Activated T-helper 17 cell treated with anti-CD3 and anti-CD28 coated beads, Interleukin-2, amount 50 U/mL, for 72 hours (primary cell): ENCODE measurements around the gene LYPD3. TPM values are rescaled to one million over a fixed set of nuclear protein-coding genes. Genes with fewer than 3 reads are reported as not detected.
A peak's percentile ranks its signal among the peaks of the same experiment; 100 is the strongest.

Source experiments
- ATAC-seq: fragments of 150-1000 bp; cut with Tn5 transposase; replicated peaks from 2 replicates; pipeline ENCODE4 v1.10.0; 2021; ENCODE audit warnings: mild to moderate bottlenecking, moderate library complexity
- H3K27ac Mint-ChIP-seq: one replicate; pipeline ENCODE4 v1.8.0; 2022; ENCODE audit warnings: mixed read lengths
- H3K27me3 Mint-ChIP-seq: one replicate; pipeline ENCODE4 v1.8.0; 2022; ENCODE audit warnings: mixed read lengths
- H3K36me3 Mint-ChIP-seq: one replicate; pipeline ENCODE4 v1.8.0; 2022; ENCODE audit warnings: low read depth, mild to moderate bottlenecking, mixed read lengths
- H3K4me1 Mint-ChIP-seq: one replicate; pipeline ENCODE4 v1.8.0; 2022; ENCODE audit warnings: mixed read lengths
- H3K4me3 Mint-ChIP-seq: one replicate; pipeline ENCODE4 v1.8.0; 2022; ENCODE audit warnings: mild to moderate bottlenecking, mixed read lengths
- H3K9me3 Mint-ChIP-seq: one replicate; pipeline ENCODE4 v1.8.0; 2022; ENCODE audit warnings: mixed read lengths
- total RNA-seq, 2 donors: library from RNA; stranded (reverse); gene quantifications; one replicate each; pipeline ENCODE4 v1.2.3, GENCODE V29; 2022

Gene LYPD3
- total RNA-seq, 2 donors from 2014 or later, result 1.0 to 3.0 TPM

DNA sequence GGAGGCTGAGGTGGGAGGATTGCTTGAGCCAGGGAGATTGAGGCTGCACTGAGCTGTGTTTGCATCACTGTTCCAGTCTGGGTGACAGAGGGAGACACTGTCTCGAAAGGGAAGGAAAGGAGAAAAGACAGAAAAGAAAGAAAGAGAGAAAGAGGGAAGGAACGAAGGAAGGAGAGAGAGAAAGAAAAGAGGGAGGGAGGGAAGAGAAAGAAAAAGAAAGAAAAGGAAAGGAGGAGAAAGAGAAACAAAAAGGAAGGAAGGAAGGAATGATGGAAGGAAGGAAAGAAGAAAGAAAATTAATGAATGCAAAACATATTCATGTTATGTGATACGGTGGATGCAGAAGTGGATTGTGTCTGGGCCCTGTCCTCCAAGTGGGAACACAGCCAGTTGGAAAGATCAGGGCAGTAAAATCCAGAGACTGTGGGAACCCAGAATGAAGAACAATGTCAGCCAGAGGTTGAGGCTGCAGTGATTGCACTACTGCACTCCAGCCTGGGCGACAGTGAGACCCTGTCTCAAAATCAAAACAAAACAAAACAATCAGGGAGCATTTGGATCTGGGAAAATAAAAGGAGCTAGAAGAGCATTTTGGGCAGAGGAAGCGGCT, 32.9 kb upstream of the LYPD3 start:
- Mint-ChIP-seq H3K36me3 (peaks cover 61% of the 10 kb centered on the region), H3K9me3 (no peaks in the 10 kb centered on the region), H3K27ac (peak overlapping the region; percentile 18), H3K27me3 (no peaks in the 10 kb centered on the region), H3K4me3 (no peak overlapping the region), H3K4me1 (peaks cover 17% of the 10 kb centered on the region)
- no peak for ATAC-seq

DNA sequence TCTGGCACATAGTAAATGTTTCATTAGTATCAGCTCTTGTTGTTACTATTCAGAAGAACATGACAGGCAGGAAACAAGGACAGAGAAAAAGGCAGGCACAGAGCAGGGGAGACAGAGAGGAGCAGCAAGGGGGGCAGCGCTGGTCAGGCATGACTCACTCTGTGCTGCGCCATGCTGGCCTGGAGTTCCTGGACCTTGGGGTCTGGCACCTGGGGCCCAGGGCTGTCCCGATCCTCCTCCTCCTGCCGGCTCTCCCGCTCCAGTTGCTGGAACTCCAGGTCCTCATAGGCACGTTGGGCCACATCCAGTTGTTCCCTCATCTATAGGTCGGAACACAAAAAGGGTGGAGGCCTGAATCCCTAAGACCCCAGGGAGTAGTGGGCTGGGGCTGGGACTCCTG, 31.6 kb upstream of the LYPD3 start:
- no peak for ATAC-seq
- H3K27ac Mint-ChIP-seq, result no peak overlapping the region
- no peaks in the 10 kb centered on the region for H3K27me3 Mint-ChIP-seq
- H3K4me3 Mint-ChIP-seq, result no peak overlapping the region
- no peaks in the 10 kb centered on the region for H3K9me3 Mint-ChIP-seq
- peaks cover 9% of the 10 kb centered on the region for H3K4me1 Mint-ChIP-seq
- peaks cover 48% of the 10 kb centered on the region for H3K36me3 Mint-ChIP-seq

DNA sequence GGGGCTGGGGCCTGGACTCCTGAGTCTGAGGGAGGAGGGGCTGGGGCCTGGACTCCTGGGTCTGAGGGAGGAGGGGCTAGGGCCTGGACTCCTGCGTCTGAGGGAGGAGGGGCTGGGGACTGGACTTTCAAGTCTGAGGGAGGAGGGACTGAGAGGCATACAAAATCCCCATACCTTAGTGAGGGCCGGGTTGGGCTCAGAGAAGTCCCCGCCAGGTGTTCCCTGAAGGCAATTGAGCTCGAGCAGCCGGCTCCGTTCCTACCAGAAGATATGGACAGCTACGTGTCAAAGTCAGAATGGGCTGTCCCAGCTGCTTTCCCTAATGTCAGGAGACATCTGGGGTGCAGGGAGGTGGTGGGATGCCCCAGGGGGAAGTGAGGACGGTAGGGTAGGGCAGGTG, 29.7 kb upstream of the LYPD3 start:
- no peak for ATAC-seq
- H3K4me3 Mint-ChIP-seq, result no peak overlapping the region
- no peaks in the 10 kb centered on the region for H3K27me3 Mint-ChIP-seq
- H3K9me3 Mint-ChIP-seq, result no peaks in the 10 kb centered on the region
- no peak overlapping the region for H3K27ac Mint-ChIP-seq
- H3K4me1 Mint-ChIP-seq, result peaks cover 11% of the 10 kb centered on the region
- H3K36me3 Mint-ChIP-seq, result peaks cover 41% of the 10 kb centered on the region

DNA sequence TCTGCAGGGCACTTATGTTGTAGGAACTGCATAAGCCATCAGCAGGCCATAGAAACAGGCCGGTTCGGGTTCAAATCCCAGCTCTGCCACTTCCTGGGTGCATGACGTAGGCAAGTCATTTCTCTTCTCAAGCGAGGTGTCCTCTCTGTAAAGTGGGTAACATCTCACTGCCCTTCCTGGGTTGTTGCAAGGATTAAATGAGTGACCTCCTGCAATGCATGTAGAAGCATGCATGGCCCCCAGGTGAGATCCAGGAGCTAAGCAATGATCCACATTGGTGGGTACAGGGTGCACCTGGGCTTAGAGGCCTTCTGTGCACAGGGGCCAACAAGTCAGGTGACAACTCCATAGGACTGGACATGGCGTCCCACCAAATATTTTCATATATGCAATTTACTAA, 25.4 kb upstream of the LYPD3 start:
- Mint-ChIP-seq H3K27me3 (no peaks in the 10 kb centered on the region), H3K4me3 (no peak overlapping the region), H3K36me3 (peaks cover 17% of the 10 kb centered on the region), H3K4me1 (peaks cover 5% of the 10 kb centered on the region), H3K9me3 (no peaks in the 10 kb centered on the region), H3K27ac (no peak overlapping the region)
- ATAC-seq, result no peak

DNA sequence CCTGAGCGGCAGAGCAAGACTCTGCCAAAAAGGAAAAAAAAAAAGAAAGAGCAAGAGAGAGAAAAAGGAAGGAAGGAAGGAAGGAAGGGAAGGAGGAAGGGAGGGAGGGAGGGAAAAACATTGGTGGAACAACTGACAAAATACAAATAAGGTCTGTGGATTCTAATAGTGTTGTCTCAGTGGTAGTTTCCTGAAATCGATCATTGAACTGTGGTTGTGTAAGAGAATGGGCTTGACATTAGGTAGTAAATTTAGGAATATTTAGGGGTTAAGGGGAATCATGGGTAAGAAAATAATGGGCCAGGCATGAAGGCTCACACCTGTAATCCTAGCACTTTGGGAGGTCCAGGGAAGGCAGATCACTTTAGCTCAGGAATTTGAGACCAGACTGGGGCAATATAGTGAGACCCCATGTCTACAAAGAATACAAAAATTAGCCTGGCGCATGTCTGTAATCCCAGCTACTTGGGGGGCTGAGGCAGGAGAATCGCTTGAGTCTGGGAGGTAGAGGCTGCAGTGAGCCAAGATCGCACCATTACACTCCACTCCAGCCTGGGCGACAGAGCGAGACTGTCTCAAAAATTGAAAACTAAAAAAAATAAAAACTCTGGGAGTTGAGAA, 24.7 kb upstream of the LYPD3 start:
- Mint-ChIP-seq H3K9me3 (no peaks in the 10 kb centered on the region), H3K27me3 (no peaks in the 10 kb centered on the region), H3K36me3 (peaks cover 10% of the 10 kb centered on the region), H3K27ac (peak overlapping the region; percentile 20), H3K4me1 (peaks cover 5% of the 10 kb centered on the region), H3K4me3 (no peak overlapping the region)
- ATAC-seq, result no peak

DNA sequence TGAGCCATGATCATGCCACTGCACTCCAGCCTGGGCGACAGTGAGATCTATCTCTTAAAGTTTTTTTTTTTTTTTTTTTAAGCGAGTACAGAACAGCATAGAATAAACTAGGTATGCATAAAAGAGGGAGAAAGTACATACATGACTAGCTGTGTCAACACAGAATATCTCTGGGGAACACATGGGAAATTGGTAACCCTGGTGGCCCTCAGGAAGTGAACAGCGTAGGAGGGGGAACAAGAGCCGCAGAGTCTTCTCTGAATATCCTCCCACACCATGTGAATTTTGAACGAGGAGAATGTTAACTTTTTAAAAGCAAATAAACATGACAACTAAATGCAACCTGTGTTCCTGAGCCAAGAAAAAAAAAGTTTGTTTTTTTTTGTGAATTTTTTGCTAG, 23.9 kb upstream of the LYPD3 start:
- no peaks in the 10 kb centered on the region for H3K9me3 Mint-ChIP-seq
- ATAC-seq, result no peak
- peak overlapping the region; percentile 20 for H3K27ac Mint-ChIP-seq
- peaks cover 2% of the 10 kb centered on the region for H3K36me3 Mint-ChIP-seq
- H3K4me3 Mint-ChIP-seq, result no peak overlapping the region
- H3K4me1 Mint-ChIP-seq, result peaks cover 5% of the 10 kb centered on the region
- H3K27me3 Mint-ChIP-seq, result no peaks in the 10 kb centered on the region

DNA sequence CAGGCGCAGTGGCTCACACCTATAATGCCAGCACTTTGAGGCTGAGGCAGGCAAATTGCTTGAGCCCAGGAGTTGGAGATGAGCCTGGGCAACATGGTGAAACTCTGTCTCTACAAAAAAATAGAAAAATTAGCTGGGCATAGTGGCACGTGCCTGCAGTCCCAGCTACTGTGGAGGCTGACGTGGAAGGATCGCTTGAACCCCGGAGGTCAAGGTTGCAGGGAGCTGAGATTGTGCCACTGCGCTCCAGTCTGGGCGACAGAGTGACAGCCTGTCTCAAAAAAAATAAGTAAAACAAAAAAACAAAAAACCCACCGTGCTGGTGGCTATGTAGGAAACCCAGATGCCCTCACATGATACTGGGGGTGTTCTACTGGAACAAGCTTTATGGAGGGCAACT, 22.8 kb upstream of the LYPD3 start:
- Mint-ChIP-seq H3K4me1 (peaks cover 5% of the 10 kb centered on the region), H3K27ac (no peak overlapping the region), H3K36me3 (no peaks in the 10 kb centered on the region), H3K27me3 (no peaks in the 10 kb centered on the region), H3K4me3 (no peak overlapping the region), H3K9me3 (no peaks in the 10 kb centered on the region)
- ATAC-seq, result no peak

DNA sequence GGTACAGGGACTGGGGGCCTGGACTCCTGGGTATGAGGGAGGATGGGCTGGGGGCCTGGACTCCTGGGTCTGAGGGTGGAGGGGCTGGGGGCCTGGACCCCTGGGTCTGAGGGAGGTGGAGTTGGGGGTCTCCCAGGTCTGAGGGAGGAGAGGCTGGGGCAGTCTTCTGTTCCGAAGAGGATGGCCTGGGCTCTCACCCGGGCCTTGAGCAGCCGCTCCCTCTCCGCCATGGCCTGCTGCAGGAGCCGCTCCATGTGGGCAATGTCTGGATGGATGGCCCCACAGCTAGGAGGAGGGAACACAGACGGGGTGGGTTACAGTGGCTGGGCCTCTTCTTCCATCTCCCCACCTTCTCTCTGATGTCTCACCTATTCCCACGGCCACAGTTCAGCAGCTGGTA, 21.0 kb upstream of the LYPD3 start:
- Mint-ChIP-seq H3K27me3 (no peaks in the 10 kb centered on the region), H3K4me3 (no peak overlapping the region), H3K9me3 (no peaks in the 10 kb centered on the region), H3K36me3 (no peaks in the 10 kb centered on the region), H3K4me1 (peaks cover 5% of the 10 kb centered on the region), H3K27ac (no peak overlapping the region)
- ATAC-seq, result no peak

DNA sequence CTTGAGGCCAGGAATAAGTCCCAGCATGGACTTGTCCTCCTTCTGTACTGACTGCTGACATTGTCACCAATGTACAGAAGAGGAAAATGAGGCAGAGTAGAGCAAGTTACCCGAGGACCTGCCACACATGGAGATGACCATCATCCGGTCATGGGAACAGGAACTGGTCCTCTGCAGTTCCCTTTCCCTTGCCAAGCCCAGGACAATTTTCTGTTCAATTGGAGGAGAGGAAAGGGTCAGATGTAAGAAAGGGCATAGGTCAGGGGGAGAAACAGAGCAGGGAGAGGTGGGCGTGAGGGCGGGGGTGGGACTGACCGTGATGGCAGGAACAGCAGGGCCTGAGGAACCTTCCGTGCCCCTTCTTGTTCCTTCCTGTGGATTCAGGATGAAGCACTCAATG, 20.5 kb upstream of the LYPD3 start:
- H3K27ac Mint-ChIP-seq, result no peak overlapping the region
- no peak for ATAC-seq
- H3K4me3 Mint-ChIP-seq, result no peak overlapping the region
- no peaks in the 10 kb centered on the region for H3K36me3 Mint-ChIP-seq
- H3K4me1 Mint-ChIP-seq, result peaks cover 5% of the 10 kb centered on the region
- H3K9me3 Mint-ChIP-seq, result no peaks in the 10 kb centered on the region
- no peaks in the 10 kb centered on the region for H3K27me3 Mint-ChIP-seq

DNA sequence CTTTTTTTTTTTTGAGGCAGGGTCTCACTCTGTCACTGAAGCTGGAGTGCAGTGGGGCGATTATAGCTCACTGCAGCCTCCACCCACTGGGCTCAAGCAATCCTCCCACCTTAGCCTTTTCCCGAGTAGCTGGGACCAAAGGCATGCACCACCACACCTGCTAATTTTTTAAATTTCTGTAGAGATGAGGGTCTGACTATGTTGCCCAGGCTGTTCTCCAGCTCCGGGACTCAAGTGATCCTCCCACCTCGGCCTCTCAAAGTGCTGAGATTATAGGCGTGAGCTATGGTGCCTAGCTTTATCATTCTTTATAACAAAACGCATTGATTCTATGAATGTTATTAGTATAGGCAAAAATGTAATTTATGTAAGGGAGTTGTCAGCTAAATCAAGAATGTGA, 17.9 kb upstream of the LYPD3 start:
- Mint-ChIP-seq H3K27me3 (no peaks in the 10 kb centered on the region), H3K4me3 (no peak overlapping the region), H3K27ac (no peak overlapping the region), H3K9me3 (no peaks in the 10 kb centered on the region), H3K4me1 (no peaks in the 10 kb centered on the region), H3K36me3 (peaks cover 5% of the 10 kb centered on the region)
- no peak for ATAC-seq

DNA sequence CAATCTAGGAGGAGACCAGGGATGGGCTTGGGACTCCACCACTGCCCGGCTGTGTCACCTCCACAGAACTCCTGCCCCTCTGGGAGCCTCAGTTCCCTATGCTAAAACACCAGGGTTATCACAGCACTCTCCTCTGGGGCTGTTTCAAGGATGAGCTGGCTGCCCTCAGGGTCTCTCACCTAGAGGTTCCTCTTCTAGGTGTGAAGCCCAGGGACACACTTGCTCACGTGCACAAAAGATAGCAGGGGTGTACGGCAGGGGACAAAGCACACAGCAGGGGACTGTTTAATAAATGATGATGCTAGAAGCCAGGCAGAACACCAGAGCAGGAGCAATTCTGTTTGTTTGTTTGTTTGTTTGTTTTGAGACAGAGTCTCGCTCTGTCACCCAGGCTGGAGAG, 16.8 kb upstream of the LYPD3 start:
- Mint-ChIP-seq H3K4me1 (no peaks in the 10 kb centered on the region), H3K27ac (no peak overlapping the region), H3K27me3 (no peaks in the 10 kb centered on the region), H3K9me3 (no peaks in the 10 kb centered on the region), H3K4me3 (no peak overlapping the region), H3K36me3 (peaks cover 12% of the 10 kb centered on the region)
- ATAC-seq, result no peak

DNA sequence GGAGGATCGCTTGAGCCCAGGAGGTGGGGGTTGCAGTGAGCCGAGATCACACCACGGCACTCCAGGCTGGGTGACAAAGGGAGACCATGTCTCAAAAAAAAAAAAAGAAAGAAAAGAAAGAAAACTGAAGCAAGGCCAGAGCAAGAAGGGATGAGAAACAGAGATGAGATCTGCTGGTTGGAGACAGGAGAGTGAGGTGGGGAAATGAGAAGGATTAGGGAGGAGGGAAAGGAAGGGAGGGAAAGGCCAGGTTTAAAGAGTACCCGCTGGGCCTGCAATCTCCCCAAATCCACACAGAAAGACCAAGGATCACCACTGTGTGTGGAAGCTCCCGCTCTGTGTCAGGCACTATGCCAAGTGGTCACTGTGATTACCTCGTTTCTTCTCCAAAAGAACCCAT, 16.3 kb upstream of the LYPD3 start:
- Mint-ChIP-seq H3K9me3 (no peaks in the 10 kb centered on the region), H3K27ac (no peak overlapping the region), H3K36me3 (peaks cover 12% of the 10 kb centered on the region), H3K4me3 (no peak overlapping the region), H3K4me1 (no peaks in the 10 kb centered on the region), H3K27me3 (no peaks in the 10 kb centered on the region)
- ATAC-seq, result no peak

DNA sequence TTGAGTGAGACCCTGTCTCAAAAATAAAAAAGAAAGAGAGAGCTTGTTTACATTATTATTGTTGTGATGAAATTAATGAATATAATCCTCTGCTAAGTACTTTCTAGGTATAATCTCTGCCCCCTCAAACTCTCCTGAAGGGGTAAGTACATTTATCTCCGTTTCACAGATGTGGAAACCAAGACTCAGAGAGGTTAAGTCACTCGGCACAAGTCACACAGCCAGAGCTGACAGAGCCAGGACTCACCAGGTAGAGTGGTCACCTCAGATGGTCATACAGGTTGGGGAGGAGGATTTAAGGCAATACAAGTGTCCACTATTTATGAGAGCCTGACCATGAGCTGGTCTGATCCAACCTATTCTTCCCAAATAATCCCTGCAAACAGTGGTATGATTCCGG, 15.2 kb upstream of the LYPD3 start:
- Mint-ChIP-seq H3K4me3 (no peak overlapping the region), H3K9me3 (peaks cover under 1% of the 10 kb centered on the region), H3K27me3 (no peaks in the 10 kb centered on the region), H3K27ac (no peak overlapping the region), H3K4me1 (peaks cover 2% of the 10 kb centered on the region), H3K36me3 (peaks cover 13% of the 10 kb centered on the region)
- ATAC-seq, result no peak

DNA sequence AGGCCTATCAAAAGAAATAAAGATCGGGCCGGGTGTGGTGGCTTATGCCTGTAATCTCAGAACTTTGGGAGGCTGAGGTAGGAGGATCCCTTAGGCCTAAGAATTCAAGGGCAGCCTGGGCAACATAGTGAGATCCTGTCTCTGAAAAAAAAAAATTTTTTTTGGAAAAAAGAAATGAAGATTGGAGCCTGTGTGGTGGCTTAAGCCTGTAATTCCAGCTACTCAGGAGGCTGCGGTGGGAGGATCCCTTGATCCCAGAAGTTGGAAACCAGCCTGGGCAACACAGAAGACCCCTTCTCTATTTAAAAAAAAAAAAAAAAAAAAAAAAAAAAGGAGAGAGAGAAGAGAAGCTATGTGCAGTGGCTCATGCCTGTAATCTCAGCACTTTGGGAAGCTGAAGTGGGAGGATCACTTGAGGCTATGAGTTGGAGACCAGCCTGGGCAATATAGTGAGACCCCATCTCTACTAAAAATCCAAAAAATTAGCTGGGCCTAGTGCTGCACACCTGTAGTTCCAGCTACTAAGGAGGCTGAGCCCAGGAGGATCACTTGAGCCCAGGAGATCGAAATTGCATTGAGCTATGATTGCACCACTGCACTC, 14.7 kb upstream of the LYPD3 start:
- H3K27ac Mint-ChIP-seq, result no peak overlapping the region
- no peak overlapping the region for H3K4me3 Mint-ChIP-seq
- no peak for ATAC-seq
- H3K27me3 Mint-ChIP-seq, result no peaks in the 10 kb centered on the region
- H3K9me3 Mint-ChIP-seq, result peaks cover 3% of the 10 kb centered on the region
- peaks cover 6% of the 10 kb centered on the region for H3K4me1 Mint-ChIP-seq
- peaks cover 18% of the 10 kb centered on the region for H3K36me3 Mint-ChIP-seq

DNA sequence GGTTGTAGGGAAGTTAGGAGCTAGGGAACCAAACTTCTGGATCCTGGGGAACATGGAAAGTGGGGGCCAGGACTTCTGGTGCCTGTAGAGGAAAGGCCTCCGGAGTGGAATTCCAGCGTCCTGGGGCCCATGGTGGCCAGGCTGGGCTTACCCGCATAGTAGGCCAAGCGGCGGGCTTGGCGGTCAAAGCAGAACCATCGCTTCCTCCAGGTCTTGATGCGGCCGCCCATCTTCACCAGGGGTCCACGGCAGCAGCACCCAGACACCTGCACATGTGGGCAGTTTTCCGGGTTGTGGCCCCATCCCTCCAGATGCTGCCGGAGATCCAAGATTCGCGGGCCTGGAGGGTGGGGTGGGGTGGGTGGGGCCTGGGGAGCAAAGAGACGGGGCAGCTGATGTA, 13.8 kb upstream of the LYPD3 start:
- Mint-ChIP-seq H3K4me3 (no peak overlapping the region), H3K36me3 (peaks cover 18% of the 10 kb centered on the region), H3K27me3 (no peaks in the 10 kb centered on the region), H3K4me1 (peaks cover 6% of the 10 kb centered on the region), H3K27ac (no peak overlapping the region), H3K9me3 (peaks cover 3% of the 10 kb centered on the region)
- no peak for ATAC-seq
